HepG2 (cell line): ENCODE data around the gene MOCS1. TPM values are rescaled to one million over a fixed set of nuclear protein-coding genes. Genes with fewer than 3 reads are reported as not detected.

Experiments
- ATAC-seq: fragments of 200-7000 bp; cut with Tn5 transposase; 3 replicates; pipeline ENCODE4 v1.9.1; 2020; ENCODE audit warnings: mild to moderate bottlenecking, moderate library complexity
- BruUV-seq: library from RNA; stranded (reverse); fragments of 400-500 nt; replicated peaks from 2 replicates; lab custom pipeline; 2021; lab: Mats Ljungman, UMichigan
- CTCF ChIA-PET: fragments of 300-600 bp; formaldehyde crosslinking; extraction: SDS; loops from one replicate; lab custom pipeline; 2021; ENCODE audit warnings: low total read pairs, inconsistent platforms, low intra/inter-chr PET ratio; lab: Yijun Ruan, JAX
- POLR2A ChIA-PET: fragments of 350-600 bp; sonication (Branson Sonifier 250); formaldehyde crosslinking; loops from one replicate; lab custom pipeline; 2020; ENCODE audit warnings: antibody characterized with exemption, inconsistent platforms; lab: Yijun Ruan, JAX
- DNase-seq: peaks from one replicate; pipeline ENCODE4 v3.0.0-alpha.2; 2015; ENCODE audit warnings: low spot score
- FAIRE-seq: peaks from 3 replicates; lab custom pipeline; 2011; peaks lifted over from hg19 to GRCh38; lab: Jason Lieb, UNC
- H2AFZ ChIP-seq: one replicate; pipeline ENCODE4 v1.6.1; 2011; ENCODE audit warnings: low read length, inconsistent platforms
- H3K27ac ChIP-seq: fragments of 300-600 bp; 3 replicates; pipeline ENCODE4 v1.8.0; 2011; ENCODE audit warnings: mixed run types, mild to moderate bottlenecking, mixed read lengths, low read length, inconsistent platforms; ENCODE audit not compliant: insufficient read depth; ENCODE audit errors: extremely low read length
- H3K27me3 ChIP-seq, 2 experiments: fragments of 200-600 bp in 1 of 2; 2 replicates in 1 of 2; 3 replicates in 1 of 2; pipeline versions ENCODE4 v1.6.0 to v1.8.0; 2011; ENCODE audit warnings: low read length in 2 of 2, mild to moderate bottlenecking in 2 of 2, moderate library complexity in 2 of 2, inconsistent platforms in 1 of 2; ENCODE audit not compliant: insufficient read depth in 2 of 2, control insufficient read depth in 1 of 2
- H3K36me3 ChIP-seq, 2 experiments: fragments of 200-600 bp in 1 of 2; replicated peaks in 1 of 2; 2 replicates in 1 of 2; 3 replicates in 1 of 2; pipeline versions ENCODE4 v1.5.1 to v1.8.0; 2011; ENCODE audit warnings: low read length in 2 of 2, inconsistent platforms in 1 of 2; ENCODE audit not compliant: insufficient read depth in 2 of 2, control insufficient read depth in 1 of 2
- H3K4me1 ChIP-seq: 2 replicates; pipeline ENCODE4 v1.5.1; 2012; ENCODE audit warnings: low read length, inconsistent platforms; ENCODE audit not compliant: insufficient read depth
- H3K4me2 ChIP-seq: 2 replicates; pipeline ENCODE4 v1.6.0; 2011; ENCODE audit warnings: low read depth, low read length, inconsistent platforms
- H3K4me3 ChIP-seq, 3 experiments: fragments of 200-600 bp in 1 of 3; sonication (generic), shearing (Covaris generic) in 1 of 3; replicated peaks in 1 of 3; 2 replicates each; pipeline ENCODE4 v1.5.1; 2011 to 2016; ENCODE audit warnings: low read length in 3 of 3, inconsistent platforms in 2 of 3, low read depth in 2 of 3, mild to moderate bottlenecking in 2 of 3, control low read depth in 1 of 3, mixed read lengths in 1 of 3; ENCODE audit not compliant: insufficient read depth in 1 of 3
- H3K79me2 ChIP-seq: one replicate; pipeline ENCODE4 v1.6.1; 2011; ENCODE audit warnings: low read length, inconsistent platforms; ENCODE audit not compliant: insufficient read depth
- H3K9ac ChIP-seq: 2 replicates; pipeline ENCODE4 v1.6.0; 2011; ENCODE audit warnings: mild to moderate bottlenecking, low read depth, low read length, inconsistent platforms; ENCODE audit not compliant: insufficient read depth
- H3K9me3 ChIP-seq: 2 replicates; pipeline ENCODE4 v1.5.1; 2012; ENCODE audit warnings: mild to moderate bottlenecking, low read length
- H4K20me1 ChIP-seq: 2 replicates; pipeline ENCODE4 v1.6.0; 2011; ENCODE audit warnings: inconsistent platforms, mild to moderate bottlenecking, low read length, moderate library complexity; ENCODE audit not compliant: insufficient read depth
- ATF7-NPFF ChIP-seq: sonication (generic); formaldehyde crosslinking; IDR thresholded peaks from 2 replicates; pipeline ENCODE4 v1.8.1; 2023; ENCODE audit warnings: mild to moderate bottlenecking, low read depth, missing genetic modification reagents, moderate library complexity
- CBX1 ChIP-seq: IDR thresholded peaks from one replicate; pipeline ENCODE4 v1.6.1; 2016; ENCODE audit warnings: antibody characterized with exemption, low read depth
- CEBPG ChIP-seq: IDR thresholded peaks from 2 replicates; pipeline ENCODE4 v1.6.1; 2016
- HDAC1 ChIP-seq: sonication (generic); formaldehyde crosslinking; IDR thresholded peaks from 2 replicates; pipeline ENCODE4 v1.5.1; 2020; ENCODE audit warnings: mild to moderate bottlenecking, missing genetic modification reagents
- PCBP2 ChIP-seq: fragments of 200-400 bp; formaldehyde crosslinking; optimal IDR thresholded peaks from 2 replicates; pipeline ENCODE3; 2018; ENCODE audit warnings: low read length, low read depth; ENCODE audit not compliant: poor library complexity, severe bottlenecking
- RBM22 ChIP-seq: fragments of 200-400 bp; formaldehyde crosslinking; optimal IDR thresholded peaks from 2 replicates; pipeline ENCODE3; 2017; ENCODE audit warnings: mild to moderate bottlenecking, low read length, moderate library complexity
- THRA ChIP-seq: sonication (generic); formaldehyde crosslinking; IDR thresholded peaks from 2 replicates; pipeline ENCODE4 v1.4.0; 2020; ENCODE audit warnings: missing genetic modification reagents, borderline replicate concordance
- ZNF205 ChIP-seq: IDR thresholded peaks from 2 replicates; pipeline ENCODE4 v1.6.1; 2018; ENCODE audit warnings: missing biosample characterization, missing genetic modification reagents
- ZNF512B ChIP-seq: sonication (generic); formaldehyde crosslinking; IDR thresholded peaks from 2 replicates; pipeline ENCODE4 v1.5.1; 2020; ENCODE audit warnings: missing genetic modification reagents, mild to moderate bottlenecking, borderline replicate concordance
- ZNF615 ChIP-seq: sonication (generic); formaldehyde crosslinking; IDR thresholded peaks from 2 replicates; pipeline ENCODE4 v1.5.0; 2020; ENCODE audit warnings: mild to moderate bottlenecking, missing genetic modification reagents, borderline replicate concordance
- ZNF776 ChIP-seq: sonication (generic); formaldehyde crosslinking; IDR thresholded peaks from 2 replicates; pipeline ENCODE4 v1.4.0; 2020; ENCODE audit warnings: mild to moderate bottlenecking, missing genetic modification reagents
- in situ Hi-C: cut with HindIII; loops from 2 replicates; pipeline ENCODE4 v1.10.0; 2017; ENCODE audit warnings: low pct_unique_long_range_greater_than_20kb; ENCODE audit not compliant: extremely low pct_ligation_motif_present
- intact Hi-C: fragments of 100-400 bp; cut with micrococcal nuclease; formaldehyde crosslinking; loops from one replicate; pipeline ENCODE4 v1.10.0; 2022; ENCODE audit not compliant: unreplicated experiment
- polyA plus RNA-seq, 8 experiments: library from polyadenylated mRNA; depleted of rRNA in 3 of 8; stranded (reverse) in 7 of 8; unstranded in 1 of 8; fragments of >200 nt; fragmentation: Illumina TruSeq in 4 of 8; extraction: Trizol in 4 of 8; gene quantifications; 2 replicates each; pipeline versions ENCODE4 v1.2.1 to v1.2.3, GENCODE V29; 2011 to 2016; ENCODE audit warnings: low read depth in 4 of 8, missing spikeins in 1 of 8, mixed read lengths in 1 of 8; ENCODE audit not compliant: insufficient read depth in 1 of 8
- total RNA-seq, 5 experiments: library from RNA; depleted of rRNA; stranded (reverse); fragments of >200 nt; fragmentation: Illumina TruSeq; extraction: Trizol; gene quantifications; 2 replicates each; pipeline ENCODE4 v1.2.3, GENCODE V29; 2016; ENCODE audit warnings: low read depth in 1 of 5
- TF ChIP-seq, protein P1 (sequence below): sonication (generic); formaldehyde crosslinking; IDR thresholded peaks from 2 replicates; pipeline ENCODE4 v1.4.0; 2020; ENCODE audit warnings: mild to moderate bottlenecking, missing genetic modification reagents
- TF ChIP-seq, protein P2 (sequence below): sonication (generic); formaldehyde crosslinking; IDR thresholded peaks from 2 replicates; pipeline ENCODE4 v1.4.0; 2020; ENCODE audit warnings: missing genetic modification reagents

The MOCS1 gene
- total and polyA plus RNA-seq, 2 of the 13 experiments (the other 11 are each of a cell fraction or from before 2014, with no cell fraction given), result 5.3 to 11.7 TPM

DNA sequence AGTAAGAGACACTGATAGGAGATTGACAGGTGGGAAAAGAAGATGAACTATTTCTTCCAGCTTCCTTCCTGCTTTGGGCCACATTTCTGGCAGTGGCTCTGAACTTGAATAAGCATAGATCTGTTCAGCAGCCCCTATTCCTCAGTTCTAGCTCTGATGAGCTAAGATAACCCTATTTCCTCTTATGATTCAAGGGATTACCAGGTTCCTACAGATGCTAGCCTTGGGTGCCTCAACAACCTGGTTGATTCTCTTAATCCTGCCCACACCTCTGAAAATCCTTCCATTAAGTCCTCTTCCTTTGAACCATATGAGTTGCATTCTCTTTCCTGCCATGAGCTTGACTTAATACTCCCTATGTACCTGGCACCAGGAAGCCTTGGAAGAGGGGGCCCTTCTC lies 49.8 kb upstream of the MOCS1 start:
- POLR2A ChIA-PET, result no interaction called here
- no peaks in the 10 kb centered on the region for H3K79me2 ChIP-seq
- DNase-seq (no peak), ATAC-seq (no peak), FAIRE-seq (no peak)
- H3K27me3 ChIP-seq, result no peaks in the 10 kb centered on the region
- no peaks in the 10 kb centered on the region for H4K20me1 ChIP-seq
- H3K27ac ChIP-seq, result no peak overlapping the region
- TF ChIP-seq, protein P1, sequence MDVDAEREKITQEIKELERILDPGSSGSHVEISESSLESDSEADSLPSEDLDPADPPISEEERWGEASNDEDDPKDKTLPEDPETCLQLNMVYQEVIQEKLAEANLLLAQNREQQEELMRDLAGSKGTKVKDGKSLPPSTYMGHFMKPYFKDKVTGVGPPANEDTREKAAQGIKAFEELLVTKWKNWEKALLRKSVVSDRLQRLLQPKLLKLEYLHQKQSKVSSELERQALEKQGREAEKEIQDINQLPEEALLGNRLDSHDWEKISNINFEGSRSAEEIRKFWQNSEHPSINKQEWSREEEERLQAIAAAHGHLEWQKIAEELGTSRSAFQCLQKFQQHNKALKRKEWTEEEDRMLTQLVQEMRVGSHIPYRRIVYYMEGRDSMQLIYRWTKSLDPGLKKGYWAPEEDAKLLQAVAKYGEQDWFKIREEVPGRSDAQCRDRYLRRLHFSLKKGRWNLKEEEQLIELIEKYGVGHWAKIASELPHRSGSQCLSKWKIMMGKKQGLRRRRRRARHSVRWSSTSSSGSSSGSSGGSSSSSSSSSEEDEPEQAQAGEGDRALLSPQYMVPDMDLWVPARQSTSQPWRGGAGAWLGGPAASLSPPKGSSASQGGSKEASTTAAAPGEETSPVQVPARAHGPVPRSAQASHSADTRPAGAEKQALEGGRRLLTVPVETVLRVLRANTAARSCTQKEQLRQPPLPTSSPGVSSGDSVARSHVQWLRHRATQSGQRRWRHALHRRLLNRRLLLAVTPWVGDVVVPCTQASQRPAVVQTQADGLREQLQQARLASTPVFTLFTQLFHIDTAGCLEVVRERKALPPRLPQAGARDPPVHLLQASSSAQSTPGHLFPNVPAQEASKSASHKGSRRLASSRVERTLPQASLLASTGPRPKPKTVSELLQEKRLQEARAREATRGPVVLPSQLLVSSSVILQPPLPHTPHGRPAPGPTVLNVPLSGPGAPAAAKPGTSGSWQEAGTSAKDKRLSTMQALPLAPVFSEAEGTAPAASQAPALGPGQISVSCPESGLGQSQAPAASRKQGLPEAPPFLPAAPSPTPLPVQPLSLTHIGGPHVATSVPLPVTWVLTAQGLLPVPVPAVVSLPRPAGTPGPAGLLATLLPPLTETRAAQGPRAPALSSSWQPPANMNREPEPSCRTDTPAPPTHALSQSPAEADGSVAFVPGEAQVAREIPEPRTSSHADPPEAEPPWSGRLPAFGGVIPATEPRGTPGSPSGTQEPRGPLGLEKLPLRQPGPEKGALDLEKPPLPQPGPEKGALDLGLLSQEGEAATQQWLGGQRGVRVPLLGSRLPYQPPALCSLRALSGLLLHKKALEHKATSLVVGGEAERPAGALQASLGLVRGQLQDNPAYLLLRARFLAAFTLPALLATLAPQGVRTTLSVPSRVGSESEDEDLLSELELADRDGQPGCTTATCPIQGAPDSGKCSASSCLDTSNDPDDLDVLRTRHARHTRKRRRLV (CRISPR knock-in tag), result no peak
- TF ChIP-seq PCBP2 (no peak), ZNF615 (CRISPR knock-in tag) (no peak), ZNF776 (CRISPR knock-in tag) (no peak), CBX1 (no peak), CEBPG (CRISPR knock-in tag) (no peak), ATF7-NPFF (CRISPR knock-in tag) (no peak), THRA (CRISPR knock-in tag) (no peak), ZNF205 (CRISPR knock-in tag) (no peak), ZNF512B (no peak), HDAC1 (CRISPR knock-in tag) (no peak), RBM22 (no peak)
- TF ChIP-seq, protein P2, sequence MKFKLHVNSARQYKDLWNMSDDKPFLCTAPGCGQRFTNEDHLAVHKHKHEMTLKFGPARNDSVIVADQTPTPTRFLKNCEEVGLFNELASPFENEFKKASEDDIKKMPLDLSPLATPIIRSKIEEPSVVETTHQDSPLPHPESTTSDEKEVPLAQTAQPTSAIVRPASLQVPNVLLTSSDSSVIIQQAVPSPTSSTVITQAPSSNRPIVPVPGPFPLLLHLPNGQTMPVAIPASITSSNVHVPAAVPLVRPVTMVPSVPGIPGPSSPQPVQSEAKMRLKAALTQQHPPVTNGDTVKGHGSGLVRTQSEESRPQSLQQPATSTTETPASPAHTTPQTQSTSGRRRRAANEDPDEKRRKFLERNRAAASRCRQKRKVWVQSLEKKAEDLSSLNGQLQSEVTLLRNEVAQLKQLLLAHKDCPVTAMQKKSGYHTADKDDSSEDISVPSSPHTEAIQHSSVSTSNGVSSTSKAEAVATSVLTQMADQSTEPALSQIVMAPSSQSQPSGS (CRISPR knock-in tag), result no peak
- in situ Hi-C loops, result loop anchor here (5.0 to 25.0 kb wide), 2 partner anchors 328 to 853 kb away; no protein-coding TSS in a partner anchor
- H2AFZ ChIP-seq, result no peak overlapping the region
- intact Hi-C loops, result loop anchor here (5.0 kb wide), 1 partner anchor 603 kb away; the partner anchor contains the start of gene LRFN2
- no peaks in the 10 kb centered on the region for H3K4me1 ChIP-seq
- CTCF ChIA-PET, result no interaction called here
- no peak overlapping the region for H3K4me3 ChIP-seq
- no TSS peak for BruUV-seq
- H3K9ac ChIP-seq, result no peak overlapping the region
- no peaks in the 10 kb centered on the region for H3K9me3 ChIP-seq
- H3K36me3 ChIP-seq, result no peaks in the 10 kb centered on the region
- no peak overlapping the region for H3K4me2 ChIP-seq
